ENCODE results near the gene AHSG.
A peak's percentile ranks its signal among the peaks of the same experiment; 100 is the strongest.

The AHSG gene

DNA sequence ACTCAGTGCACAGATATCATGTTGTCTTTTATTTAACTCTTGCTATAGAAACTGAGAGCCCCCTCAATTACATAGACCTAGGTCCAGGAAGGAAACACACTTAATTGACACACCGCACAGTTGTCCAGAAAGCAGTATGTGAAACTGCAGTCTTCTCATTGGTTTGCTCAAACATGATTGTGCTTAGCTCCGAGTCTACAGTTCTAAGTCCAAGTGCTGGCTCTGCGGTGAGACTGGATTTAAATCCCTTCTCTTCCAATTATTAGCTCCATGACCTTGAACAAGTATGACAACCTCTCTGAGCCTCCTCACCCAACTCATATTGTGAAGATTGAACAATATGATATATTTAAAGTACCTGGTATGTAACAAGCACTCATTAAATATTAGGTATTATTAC, 19.0 kb upstream of the AHSG start:
- DNase-seq (ENCODE audit: low read depth in 2 of 2): no peak

DNA sequence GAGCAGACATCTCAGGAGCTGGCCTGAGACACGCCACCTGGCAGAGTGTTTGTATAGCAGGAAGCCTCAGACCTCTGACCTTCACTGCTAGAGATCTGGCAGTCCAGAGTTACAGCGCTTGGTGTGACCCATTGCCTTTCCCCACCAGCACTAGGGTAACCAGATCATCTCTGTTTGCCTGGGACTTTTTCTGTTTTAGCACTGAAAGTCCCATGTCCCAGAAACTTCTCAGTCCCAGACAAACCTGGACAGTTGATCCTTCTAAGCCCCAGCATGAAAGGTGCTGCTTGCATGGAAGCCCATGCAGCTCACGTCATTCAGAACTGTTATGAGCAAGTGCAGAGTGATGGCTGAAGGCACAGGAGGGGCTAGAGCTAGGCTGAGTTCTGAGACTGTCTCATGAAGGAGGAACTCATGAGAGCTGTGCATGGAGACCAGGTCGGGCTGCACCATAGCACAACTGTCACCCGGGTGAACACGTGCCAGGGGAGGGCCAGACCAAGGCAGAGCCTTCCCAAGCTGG, 18.2 kb upstream of the AHSG start:
- DNase-seq (ENCODE audit: low read depth in 2 of 2): no peak

DNA sequence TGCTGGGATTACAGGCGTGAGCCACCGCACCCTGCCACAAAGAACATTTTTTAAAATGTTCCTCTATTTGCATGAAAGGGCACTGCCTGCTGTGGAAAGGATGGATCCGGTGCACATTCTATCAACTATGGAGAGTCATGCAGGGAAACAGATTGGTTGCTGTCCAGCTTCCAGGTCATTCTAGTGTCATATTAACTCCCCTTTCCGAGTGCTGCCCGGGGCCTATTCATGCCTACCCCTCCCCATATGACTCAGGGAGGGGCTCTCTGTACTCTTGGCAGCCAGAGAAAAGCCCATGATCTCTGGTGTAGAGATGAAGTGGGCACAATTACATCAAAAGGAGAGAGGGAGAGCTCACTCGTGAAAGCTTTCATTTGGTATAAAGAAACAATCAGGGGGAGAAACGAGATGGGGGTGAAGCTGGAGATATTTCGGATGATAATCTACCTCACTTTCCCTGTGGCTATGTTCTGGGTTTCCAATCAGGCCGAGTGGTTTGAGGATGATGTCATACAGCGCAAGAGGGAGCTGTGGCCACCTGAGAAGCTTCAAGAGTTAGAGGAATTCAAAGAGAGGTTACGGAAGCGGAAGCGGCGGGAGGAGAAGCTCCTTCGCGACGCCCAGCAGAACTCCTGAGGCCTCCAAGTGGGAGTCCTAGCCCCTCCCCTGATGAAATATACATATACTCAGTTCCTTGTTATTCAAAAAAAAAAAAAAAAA, 16.1 kb upstream of the AHSG start:
- DNase-seq (ENCODE audit: low read depth in 2 of 2): no peak

- no peak for DNase-seq (ENCODE audit: low read depth in 2 of 2)
Observed at GRCh38 chr3:186598108-186598784, 14.6 kb upstream of the AHSG start.

DNA sequence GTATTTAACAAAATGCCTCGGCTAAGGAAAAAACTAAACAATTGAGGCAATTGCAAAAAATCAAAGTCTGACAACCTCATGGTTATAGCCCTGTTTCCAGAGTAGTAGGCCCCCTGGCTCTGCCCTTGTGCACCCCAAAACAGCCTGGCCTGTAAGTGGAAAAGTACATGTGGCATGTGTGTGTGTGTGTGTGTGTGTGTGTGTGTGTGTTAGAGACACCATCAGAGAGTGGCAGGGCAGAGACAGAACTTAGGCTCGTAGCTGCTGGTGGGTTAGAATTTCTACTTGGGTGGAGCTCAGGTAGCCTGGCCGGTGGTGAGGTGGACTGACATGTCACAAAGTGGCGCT, 14.1 kb upstream of the AHSG start:
- DNase-seq (ENCODE audit: low read depth in 2 of 2): no peak

- no peak for DNase-seq (ENCODE audit: low read depth in 2 of 2)
Observed at GRCh38 chr3:186599142-186599784, 13.6 kb upstream of the AHSG start.

- DNase-seq (ENCODE audit: low read depth in 2 of 2): no peak
Observed at GRCh38 chr3:186599785-186600166, 13.1 kb upstream of the AHSG start.

GRCh38 chr3:186600896-186601295, 12.0 kb upstream of the AHSG start:
- DNase-seq (ENCODE audit: low read depth in 2 of 2): no peak

DNA sequence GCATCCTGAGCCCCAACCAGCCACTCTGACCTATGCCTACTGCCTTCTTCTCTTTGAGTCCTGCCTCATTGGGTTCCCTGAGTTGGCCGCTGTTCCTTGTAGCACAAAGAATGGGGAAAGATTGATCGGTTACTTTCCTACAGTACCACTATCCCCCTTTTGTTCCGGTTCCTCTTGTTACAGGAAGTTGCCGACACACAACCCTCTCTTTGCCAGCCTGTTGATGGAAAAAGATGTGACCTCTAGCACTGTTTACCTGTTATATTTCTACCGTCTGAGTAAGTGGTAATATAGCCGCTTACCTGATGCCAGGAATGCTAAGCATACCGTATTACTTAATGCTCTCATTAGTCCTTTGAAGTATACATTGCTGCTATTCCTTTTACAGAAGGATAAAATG, 9.7 kb upstream of the AHSG start:
- DNase-seq (ENCODE audit: low read depth in 2 of 2): no peak

GRCh38 chr3:186605078-186605477, 7.8 kb upstream of the AHSG start:
- no peak for DNase-seq (ENCODE audit: low read depth in 2 of 2)

DNA sequence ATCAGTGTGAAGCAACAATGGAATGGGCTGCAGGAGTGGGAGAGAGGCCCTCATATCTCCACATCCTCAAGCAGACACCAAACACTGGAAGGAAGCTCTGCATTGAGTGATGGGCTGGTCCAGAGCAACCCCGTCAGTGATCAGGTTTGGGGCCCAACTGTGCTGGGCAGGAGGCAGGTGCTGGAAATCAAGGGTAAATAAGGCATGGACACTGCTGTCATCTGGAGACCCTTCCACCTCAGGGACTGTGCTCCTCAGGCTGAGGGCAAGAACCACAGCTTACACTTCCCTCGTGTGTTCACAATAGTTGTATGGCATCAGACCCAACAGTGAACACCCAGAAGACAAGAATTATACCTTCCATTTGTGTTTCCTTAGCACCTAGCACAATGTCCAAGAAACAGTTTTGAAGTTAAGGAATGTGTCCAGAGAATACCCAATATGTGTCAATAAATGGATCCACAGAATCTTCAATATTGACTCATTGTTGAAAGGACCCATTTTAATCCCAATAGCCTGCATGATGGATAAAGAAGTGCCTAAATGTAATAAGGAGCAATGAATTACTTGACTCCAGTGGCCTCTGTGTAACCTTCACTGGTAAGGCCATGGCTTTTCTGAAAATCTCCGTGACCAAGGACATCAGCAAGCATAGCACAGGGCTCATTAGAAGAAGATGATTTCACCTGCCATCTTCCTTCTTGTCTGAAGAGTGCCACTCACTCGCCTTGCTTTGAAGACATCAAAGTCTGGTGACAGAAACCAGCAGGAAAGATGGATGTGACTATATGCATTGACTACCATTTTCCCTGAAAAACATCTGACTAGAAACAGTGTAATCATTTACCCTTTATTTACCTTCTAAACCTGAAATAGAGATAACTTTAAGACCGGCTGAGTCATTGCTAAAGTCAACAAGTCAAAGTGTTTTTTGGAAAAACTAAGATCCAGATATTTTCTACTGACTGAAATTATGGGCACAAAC, 7.0 kb upstream of the AHSG start:
- DNase-seq (ENCODE audit: low read depth in 2 of 2): no peak

GRCh38 chr3:186608624-186609215, 4.1 kb upstream of the AHSG start:
- DNase-seq (ENCODE audit: low read depth in 2 of 2): no peak

- DNase-seq (ENCODE audit: low read depth in 2 of 2): no peak
Observed at GRCh38 chr3:186609247-186609868, 3.5 kb upstream of the AHSG start.

DNA sequence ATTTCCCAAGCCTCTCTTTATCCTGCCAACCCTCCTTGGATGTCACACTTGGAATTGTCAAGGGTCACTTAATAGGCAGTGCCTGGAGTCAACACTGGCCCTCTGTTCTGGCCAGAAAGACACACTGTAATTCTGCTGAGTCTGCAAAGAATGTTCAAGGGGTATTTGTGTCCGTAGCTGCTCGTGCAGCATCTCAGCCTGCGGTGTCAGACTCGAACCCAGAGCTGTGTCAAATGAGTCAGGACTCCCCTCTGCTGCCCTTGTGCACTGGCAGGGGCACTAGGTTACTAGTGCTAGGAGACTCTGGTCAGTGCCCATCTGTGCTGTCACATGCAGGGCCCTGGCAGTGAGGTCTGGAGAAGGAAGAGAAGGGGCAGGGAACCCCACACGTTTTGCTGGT, 795 bp upstream of the AHSG start:
- no peak for DNase-seq (ENCODE audit: low read depth in 2 of 2)

GRCh38 chr3:186613637-186614265, 891 bp downstream of the AHSG start:
- no peak for DNase-seq (ENCODE audit: low read depth in 2 of 2)

- no peak for DNase-seq (ENCODE audit: low read depth in 2 of 2)
Observed at GRCh38 chr3:186614266-186614596, 1.4 kb downstream of the AHSG start.

DNA sequence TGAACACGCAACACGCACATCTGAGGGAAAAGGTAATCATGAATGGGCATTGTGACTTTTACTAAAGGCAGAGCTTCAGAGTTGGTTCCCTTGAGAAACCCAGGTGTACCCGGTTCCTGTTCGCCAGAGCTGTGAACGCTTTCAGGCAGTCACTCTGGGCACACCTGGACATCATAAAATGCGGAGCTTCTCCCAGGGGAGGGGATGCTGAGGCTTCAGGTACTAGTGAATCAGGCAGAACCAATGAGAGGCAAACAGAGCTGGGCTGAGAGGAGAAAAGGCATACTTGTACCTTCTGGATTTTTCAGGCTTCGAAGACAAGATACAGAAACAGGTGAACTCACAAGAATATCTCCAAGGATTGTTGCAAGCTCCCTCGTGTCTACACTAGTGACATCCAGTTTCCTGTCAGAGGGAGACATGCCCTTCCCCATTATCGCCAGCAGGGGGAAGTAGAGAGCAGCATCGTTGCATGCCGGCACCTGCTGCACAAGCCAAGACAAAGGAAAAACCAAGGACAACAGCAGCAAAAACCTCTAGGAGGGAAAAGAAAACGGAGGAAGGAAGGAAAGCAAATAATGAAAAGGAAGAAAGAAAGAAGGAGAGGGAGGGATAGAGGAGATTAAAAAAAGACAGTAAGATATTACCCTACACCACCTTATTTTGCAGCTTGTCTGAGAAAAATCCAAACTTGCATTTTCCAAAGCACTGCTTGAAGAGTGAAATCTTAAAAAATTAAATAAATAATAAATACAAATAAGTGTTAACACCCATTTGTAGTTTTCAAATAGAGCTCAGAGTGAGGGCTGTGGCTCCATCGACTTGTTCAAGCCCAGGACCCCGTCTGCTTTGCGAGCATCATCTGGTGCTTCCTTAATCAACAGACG, 2.0 kb downstream of the AHSG start:
- peak; percentile 41 to 71 for DNase-seq (ENCODE audit: low read depth in 2 of 2)

GRCh38 chr3:186616299-186616617, 3.4 kb downstream of the AHSG start:
- DNase-seq (ENCODE audit: low read depth in 2 of 2): no peak

DNA sequence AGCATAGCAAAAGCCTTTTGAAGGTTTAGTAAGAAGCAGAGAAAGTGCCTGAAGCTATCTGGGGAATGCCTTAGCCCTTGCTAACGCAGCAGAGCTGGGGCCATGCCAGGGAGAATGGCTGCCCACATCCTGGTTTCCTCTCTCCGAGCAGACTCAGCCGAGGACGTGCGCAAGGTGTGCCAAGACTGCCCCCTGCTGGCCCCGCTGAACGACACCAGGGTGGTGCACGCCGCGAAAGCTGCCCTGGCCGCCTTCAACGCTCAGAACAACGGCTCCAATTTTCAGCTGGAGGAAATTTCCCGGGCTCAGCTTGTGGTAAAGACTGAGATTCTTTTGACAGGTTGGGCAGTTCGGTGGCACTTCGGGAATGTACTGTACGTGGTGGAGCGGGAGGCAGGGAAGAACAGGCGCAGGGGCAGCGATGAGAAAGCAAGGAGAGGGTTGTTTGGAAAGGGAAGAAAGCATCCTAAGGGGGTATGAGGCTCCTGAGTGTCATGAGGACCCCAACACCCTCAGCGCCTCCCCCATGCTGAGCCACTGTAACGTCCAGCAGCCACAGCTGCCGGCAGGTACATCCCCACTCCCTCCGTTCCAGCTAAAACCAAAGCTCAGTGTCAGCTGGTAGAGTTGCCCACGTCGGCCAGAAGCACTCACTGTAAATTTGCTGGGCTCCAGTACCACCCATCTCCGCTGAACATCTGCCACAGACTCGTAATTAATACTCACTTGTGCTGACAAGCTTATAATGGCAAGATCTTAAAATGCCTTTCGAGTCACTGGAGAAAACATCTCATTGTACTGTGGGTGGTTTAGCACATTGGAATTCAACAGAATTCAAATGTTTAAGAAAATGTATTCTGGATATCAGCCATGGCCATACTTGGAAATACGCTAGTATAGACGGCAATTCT, 4.4 kb downstream of the AHSG start:
- DNase-seq (ENCODE audit: low read depth in 2 of 2): peak; percentile 79 to 84

Data from stimulated activated CD4-positive, alpha-beta T cell treated with anti-CD3 and anti-CD28 coated beads, Interleukin-15, amount 100 ng/mL, for 48 hours (primary cell).